K562 (cell line): ENCODE measurements around the gene FAM180B. TPM values are rescaled to one million over a fixed set of nuclear protein-coding genes. Genes with fewer than 3 reads are reported as not detected.

Experiments
- ATAC-seq: fragments of 200-7000 bp; cut with Tn5 transposase; 3 replicates; pipeline ENCODE4 v1.9.1; 2020; ENCODE audit warnings: moderate library complexity
- BruUV-seq: library from RNA; stranded (reverse); fragments of 400-500 nt; replicated peaks from 2 replicates; lab custom pipeline; 2021; lab: Mats Ljungman, UMichigan
- CTCF ChIA-PET: fragments of 300-600 bp; formaldehyde crosslinking; extraction: SDS; loops from one replicate; lab custom pipeline; 2021; ENCODE audit warnings: low intra/inter-chr PET ratio; lab: Yijun Ruan, JAX
- POLR2A ChIA-PET: fragments of 300-600, 350-650 bp; sonication (Branson Sonifier 250); formaldehyde crosslinking; extraction: SDS; loops from one replicate; lab custom pipeline; 2021; ENCODE audit warnings: antibody characterized with exemption, inconsistent platforms; lab: Yijun Ruan, JAX
- DNase-seq, 4 experiments: peaks; one replicate each; pipeline versions ENCODE4 v3.0.0 to v3.0.0-alpha.2; 2011 to 2018; ENCODE audit warnings: low spot score in 3 of 4, mixed read lengths in 3 of 4; ENCODE audit errors: extremely low read depth in 1 of 4
- FAIRE-seq: peaks from 2 replicates; lab custom pipeline; 2011; peaks lifted over from hg19 to GRCh38; lab: Jason Lieb, UNC
- H2AFZ ChIP-seq: 2 replicates; pipeline ENCODE4 v1.6.0; 2011; ENCODE audit warnings: low read depth, low read length, control low read depth, inconsistent platforms
- H3K27ac ChIP-seq: fragments of 200-600 bp; 3 replicates; pipeline ENCODE4 v1.8.0; 2011; ENCODE audit warnings: low read depth, mild to moderate bottlenecking, control low read depth, inconsistent platforms, low read length, moderate library complexity, mixed read lengths; ENCODE audit errors: extremely low read depth
- H3K27me3 ChIP-seq, 2 experiments: fragments of 300-600 bp in 1 of 2; 2 replicates in 1 of 2; 3 replicates in 1 of 2; pipeline versions ENCODE4 v1.6.0 to v1.8.0; 2011; ENCODE audit warnings: inconsistent platforms in 2 of 2, low read length in 2 of 2, mild to moderate bottlenecking in 1 of 2, mixed read lengths in 1 of 2, moderate library complexity in 1 of 2; ENCODE audit not compliant: control insufficient read depth in 2 of 2, insufficient read depth in 2 of 2
- H3K36me3 ChIP-seq: fragments of 300-600 bp; 3 replicates; pipeline ENCODE4 v1.8.0; 2011; ENCODE audit warnings: mild to moderate bottlenecking, low read length, inconsistent platforms; ENCODE audit not compliant: control insufficient read depth, insufficient read depth
- H3K4me1 ChIP-seq, 2 experiments: fragments of 200-600 bp in 1 of 2; replicated peaks in 1 of 2; 2 replicates in 1 of 2; 3 replicates in 1 of 2; pipeline versions ENCODE4 v1.5.1 to v1.8.0; 2011; ENCODE audit warnings: inconsistent platforms in 2 of 2, low read length in 2 of 2, mild to moderate bottlenecking in 1 of 2, mixed read lengths in 1 of 2, moderate library complexity in 1 of 2; ENCODE audit not compliant: control insufficient read depth in 2 of 2, insufficient read depth in 2 of 2
- H3K4me2 ChIP-seq: 2 replicates; pipeline ENCODE4 v1.6.1; 2011; ENCODE audit warnings: low read length, control low read depth, inconsistent platforms, mixed read lengths; ENCODE audit not compliant: insufficient read depth
- H3K4me3 ChIP-seq: fragments of 200-600 bp; sonication (generic), shearing (Covaris generic); 2 replicates; pipeline ENCODE4 v1.5.1; 2016; ENCODE audit warnings: control low read depth, inconsistent platforms
- H3K79me2 ChIP-seq: fragments of 200-600 bp; 3 replicates; pipeline ENCODE4 v1.8.0; 2011; ENCODE audit warnings: low read length, inconsistent platforms; ENCODE audit not compliant: control insufficient read depth, insufficient read depth
- H3K9ac ChIP-seq, 2 experiments: 2 replicates each; pipeline versions ENCODE4 v1.6.0 to v1.6.1; 2011; ENCODE audit warnings: low read depth in 2 of 2, low read length in 2 of 2, control low read depth in 1 of 2, inconsistent platforms in 1 of 2, mild to moderate bottlenecking in 1 of 2, mixed read lengths in 1 of 2; ENCODE audit not compliant: insufficient read depth in 1 of 2
- H3K9me1 ChIP-seq: one replicate; pipeline ENCODE4 v1.6.0; 2011; ENCODE audit warnings: inconsistent platforms, mild to moderate bottlenecking, low read length, moderate library complexity; ENCODE audit not compliant: control insufficient read depth, insufficient read depth
- H3K9me3 ChIP-seq: replicated peaks from 2 replicates; pipeline ENCODE4 v1.5.1; 2011; ENCODE audit warnings: low read depth, low read length, inconsistent platforms; ENCODE audit not compliant: control insufficient read depth, insufficient read depth
- H4K20me1 ChIP-seq: replicated peaks from 2 replicates; pipeline ENCODE4 v1.6.1; 2011; ENCODE audit warnings: low read length, inconsistent platforms, mixed read lengths; ENCODE audit not compliant: control insufficient read depth, insufficient read depth
- BACH1 ChIP-seq: fragments of 200-800 bp; sonication (Bioruptor generic); IDR thresholded peaks from 2 replicates; pipeline ENCODE4 v1.6.1; 2016; ENCODE audit warnings: missing genetic modification characterization, missing compliant biosample characterization
- SRSF7 ChIP-seq: fragments of 200-400 bp; formaldehyde crosslinking; optimal IDR thresholded peaks from 2 replicates; pipeline ENCODE3; 2017; ENCODE audit warnings: mild to moderate bottlenecking, low read depth, low read length
- ZBTB33 ChIP-seq: sonication (generic); formaldehyde crosslinking; IDR thresholded peaks from 2 replicates; pipeline ENCODE4 v1.8.1; 2023; ENCODE audit warnings: mild to moderate bottlenecking, missing genetic modification reagents
- WGBS: fragments of 100-300 bp; shearing (Covaris generic); methylation state at CpG from one replicate; pipeline ENCODE4 v1.1.6; 2016; ENCODE audit warnings: low coverage, mixed read lengths; ENCODE audit not compliant: insufficient coverage; ENCODE audit errors: missing lambda C conversion rate; 5-methylcytosine and 5-hydroxymethylcytosine counted together
- in situ Hi-C: fragments of 300-500 bp; cut with MboI; formaldehyde crosslinking; loops from 4 replicates; pipeline ENCODE4 v1.15.0; 2018; ENCODE audit warnings: inconsistent platforms, mixed read lengths
- intact Hi-C: fragments of 100-400 bp; cut with micrococcal nuclease; formaldehyde crosslinking; loops from 2 replicates; pipeline ENCODE4 v1.14.2; 2022
- polyA plus RNA-seq, 8 experiments: library from polyadenylated mRNA; depleted of rRNA in 4 of 8; stranded (reverse) in 5 of 8; unstranded in 3 of 8; fragments of >200 nt; fragmentation: Nextera tagmentation in 2 of 8; fragmentation: Illumina TruSeq in 1 of 8; extraction: Ambion mirVana in 2 of 8; extraction: Trizol in 1 of 8; gene quantifications; 2 replicates each; pipeline versions ENCODE4 v1.2.1 to v1.2.3, GENCODE V29; 2011 to 2014; ENCODE audit warnings: inconsistent platforms in 1 of 8, missing spikeins in 1 of 8
- total RNA-seq, 7 experiments: library from RNA; depleted of rRNA in 6 of 7; stranded (reverse); fragments of >200 nt in 6 of 7; fragmentation: Illumina TruSeq in 2 of 7; extraction: Trizol in 2 of 7; gene quantifications; 2 replicates each; pipeline versions ENCODE4 v1.2.1 to v1.2.3, GENCODE V29; 2011 to 2021; ENCODE audit warnings: low replicate concordance in 1 of 7

FAM180B gene
- total and polyA plus RNA-seq, 9 of the 15 experiments (the other 6 are each of a cell fraction or from before 2014, with no cell fraction given), result 0.05 to 0.14 TPM; not detected in 7

GRCh38 chr11:47589584-47589976 lies 3.1 kb downstream of the FAM180B start (continued):
- TF ChIP-seq SRSF7, result no peak
- TF ChIP-seq, all 486 proteins: peak for 0

GRCh38 chr11:47589977-47590861 lies 3.7 kb downstream of the FAM180B start:
- Histone ChIP-seq H3K9ac (no peak overlapping the region), H3K4me1 (peaks cover 0 to 21% of the 10 kb centered on the region in 2 experiments; a peak in 2 of 5 replicates)
- CTCF ChIA-PET, result no interaction called here

More at GRCh38 chr11:47589977-47590861, 3.7 kb downstream of the FAM180B start:
- in situ Hi-C loops (no loop called here), intact Hi-C loops (no loop called here)
- Histone ChIP-seq H3K79me2 (no peaks in the 10 kb centered on the region), H4K20me1 (no peaks in the 10 kb centered on the region), H3K27ac (no peak overlapping the region), H3K9me3 (no peaks in the 10 kb centered on the region), H3K27me3 (peaks cover 21 to 29% of the 10 kb centered on the region in 2 experiments), H2AFZ (no peak overlapping the region), H3K9me1 (peaks cover 3% of the 10 kb centered on the region), H3K4me2 (no peak overlapping the region), H3K36me3 (peaks cover under 1% of the 10 kb centered on the region; the same call in 1 of the 3 replicates), H3K4me3 (no peak overlapping the region)
- BruUV-seq, result no TSS peak
- TF ChIP-seq BACH1, result no peak
- TF ChIP-seq ZBTB33 (CRISPR knock-in tag), result peak; percentile 83; the same call in 1 of the 2 replicates
- no peak for DNase-seq
- no peak for FAIRE-seq
- POLR2A ChIA-PET, result no interaction called here
- 95% methylated on average over 53 of the region's 122 CpGs for WGBS
- no peak for ATAC-seq
